SH-SY5Y (cell line): ENCODE data around the gene PDE4D.

Experiments used
- GATA2 ChIP-seq: IDR thresholded peaks from 2 replicates; pipeline ENCODE4 v1.6.1; 2011; ENCODE audit warnings: mild to moderate bottlenecking, low read depth, low read length
- GATA3 ChIP-seq: IDR thresholded peaks from 2 replicates; pipeline ENCODE4 v1.6.1; 2011; ENCODE audit warnings: low read depth, mild to moderate bottlenecking, low read length, moderate library complexity

DNA sequence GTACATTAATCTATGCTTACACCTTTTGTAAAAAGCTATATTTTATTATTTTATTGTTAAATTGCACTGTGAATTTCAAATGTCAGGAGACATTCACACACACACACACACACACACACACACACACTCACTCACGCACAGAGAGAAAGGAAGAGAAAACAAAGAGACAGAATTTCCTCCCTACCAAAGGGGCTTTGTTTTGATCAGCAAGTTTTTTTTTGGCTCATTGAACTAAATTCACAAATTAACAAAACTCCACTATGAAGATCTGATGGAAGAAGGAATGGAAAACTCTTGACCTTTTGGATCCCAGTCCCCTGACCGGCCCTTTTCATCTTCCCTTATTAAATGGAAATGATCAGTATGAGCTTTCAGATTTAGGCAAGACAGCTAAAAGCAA is 161.2 kb downstream of the PDE4D start:
- TF ChIP-seq GATA2 = no peak
- no peak for TF ChIP-seq GATA3
